Neural cell (in vitro differentiated cells): Measurements from ENCODE around the gene CAPS.

Experiments
- EP300 ChIP-seq: fragments of 450-650 bp; conservative IDR thresholded peaks from 2 replicates; pipeline ENCODE4 v1.6.1; 2014; ENCODE audit warnings: antibody characterized with exemption, mild to moderate bottlenecking, moderate library complexity; ENCODE audit not compliant: poor library complexity, severe bottlenecking
- EZH2 ChIP-seq: fragments of 200-600, 300-800 bp; shearing (Covaris generic), sonication (generic); IDR thresholded peaks from 2 replicates; pipeline ENCODE4 v1.6.1; 2014; ENCODE audit warnings: antibody characterized with exemption, low read length, borderline replicate concordance, mild to moderate bottlenecking; ENCODE audit not compliant: insufficient read depth, poor library complexity, severe bottlenecking
- POLR2AphosphoS5 ChIP-seq: IDR thresholded peaks from 2 replicates; pipeline ENCODE4 v1.6.1; 2012
- RAD21 ChIP-seq: fragments of 450-650 bp; conservative IDR thresholded peaks from 2 replicates; pipeline ENCODE4 v1.6.1; 2014; ENCODE audit warnings: antibody characterized with exemption, mild to moderate bottlenecking, moderate library complexity
- TF ChIP-seq, protein P1 (sequence below): fragments of 450-650 bp; IDR thresholded peaks from 2 replicates; pipeline ENCODE4 v1.5.1; 2014; ENCODE audit warnings: antibody characterized with exemption, mild to moderate bottlenecking, moderate library complexity; ENCODE audit not compliant: poor library complexity, severe bottlenecking
- TF ChIP-seq, protein P2 (sequence below): IDR thresholded peaks from 2 replicates; pipeline ENCODE4 v1.6.1; 2012; ENCODE audit warnings: borderline replicate concordance

DNA sequence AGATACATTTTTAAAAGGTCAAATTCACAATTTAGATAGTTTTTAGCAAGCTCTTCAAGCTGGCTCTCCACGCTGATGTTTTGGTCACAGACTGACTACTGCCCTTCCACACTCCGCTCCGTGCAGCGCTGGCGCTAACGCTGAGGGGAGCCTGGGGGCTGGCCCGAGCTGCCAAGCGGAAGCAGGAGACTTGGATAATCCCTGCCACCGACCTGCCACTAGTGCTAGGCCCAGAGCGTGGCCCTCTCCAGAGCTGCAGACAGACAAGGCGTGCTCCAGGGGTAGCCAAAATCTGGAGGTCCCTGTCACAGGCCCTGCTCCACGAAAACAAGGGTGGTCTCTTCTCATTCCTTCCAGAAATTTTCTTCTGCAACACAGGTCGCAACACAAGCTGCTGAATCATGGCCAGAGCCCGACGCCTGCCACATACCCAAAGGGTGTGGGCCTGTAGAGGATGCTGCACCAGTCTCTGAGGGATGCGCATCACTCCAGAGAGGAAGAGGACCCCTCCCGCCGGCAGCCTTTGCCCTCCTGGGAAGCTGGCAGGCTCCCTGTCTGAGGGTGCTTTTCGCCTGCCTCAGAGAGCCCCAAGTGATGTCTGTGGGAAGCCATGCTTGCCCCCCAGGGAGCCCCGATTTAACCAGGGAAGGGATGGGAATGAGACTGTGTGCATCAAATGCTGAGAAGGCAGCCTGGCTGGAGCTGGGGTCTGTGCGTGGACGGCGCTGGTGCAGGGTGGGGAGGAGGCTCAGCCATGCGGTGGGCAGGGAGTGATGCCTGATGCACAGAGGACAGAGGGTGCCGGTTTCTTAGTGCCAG is 21.6 kb downstream of the CAPS start:
- TF ChIP-seq, protein P1, sequence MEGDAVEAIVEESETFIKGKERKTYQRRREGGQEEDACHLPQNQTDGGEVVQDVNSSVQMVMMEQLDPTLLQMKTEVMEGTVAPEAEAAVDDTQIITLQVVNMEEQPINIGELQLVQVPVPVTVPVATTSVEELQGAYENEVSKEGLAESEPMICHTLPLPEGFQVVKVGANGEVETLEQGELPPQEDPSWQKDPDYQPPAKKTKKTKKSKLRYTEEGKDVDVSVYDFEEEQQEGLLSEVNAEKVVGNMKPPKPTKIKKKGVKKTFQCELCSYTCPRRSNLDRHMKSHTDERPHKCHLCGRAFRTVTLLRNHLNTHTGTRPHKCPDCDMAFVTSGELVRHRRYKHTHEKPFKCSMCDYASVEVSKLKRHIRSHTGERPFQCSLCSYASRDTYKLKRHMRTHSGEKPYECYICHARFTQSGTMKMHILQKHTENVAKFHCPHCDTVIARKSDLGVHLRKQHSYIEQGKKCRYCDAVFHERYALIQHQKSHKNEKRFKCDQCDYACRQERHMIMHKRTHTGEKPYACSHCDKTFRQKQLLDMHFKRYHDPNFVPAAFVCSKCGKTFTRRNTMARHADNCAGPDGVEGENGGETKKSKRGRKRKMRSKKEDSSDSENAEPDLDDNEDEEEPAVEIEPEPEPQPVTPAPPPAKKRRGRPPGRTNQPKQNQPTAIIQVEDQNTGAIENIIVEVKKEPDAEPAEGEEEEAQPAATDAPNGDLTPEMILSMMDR: no peak
- TF ChIP-seq EP300 (no peak), POLR2AphosphoS5 (no peak), EZH2 (no peak), RAD21 (no peak)
- TF ChIP-seq, protein P2, sequence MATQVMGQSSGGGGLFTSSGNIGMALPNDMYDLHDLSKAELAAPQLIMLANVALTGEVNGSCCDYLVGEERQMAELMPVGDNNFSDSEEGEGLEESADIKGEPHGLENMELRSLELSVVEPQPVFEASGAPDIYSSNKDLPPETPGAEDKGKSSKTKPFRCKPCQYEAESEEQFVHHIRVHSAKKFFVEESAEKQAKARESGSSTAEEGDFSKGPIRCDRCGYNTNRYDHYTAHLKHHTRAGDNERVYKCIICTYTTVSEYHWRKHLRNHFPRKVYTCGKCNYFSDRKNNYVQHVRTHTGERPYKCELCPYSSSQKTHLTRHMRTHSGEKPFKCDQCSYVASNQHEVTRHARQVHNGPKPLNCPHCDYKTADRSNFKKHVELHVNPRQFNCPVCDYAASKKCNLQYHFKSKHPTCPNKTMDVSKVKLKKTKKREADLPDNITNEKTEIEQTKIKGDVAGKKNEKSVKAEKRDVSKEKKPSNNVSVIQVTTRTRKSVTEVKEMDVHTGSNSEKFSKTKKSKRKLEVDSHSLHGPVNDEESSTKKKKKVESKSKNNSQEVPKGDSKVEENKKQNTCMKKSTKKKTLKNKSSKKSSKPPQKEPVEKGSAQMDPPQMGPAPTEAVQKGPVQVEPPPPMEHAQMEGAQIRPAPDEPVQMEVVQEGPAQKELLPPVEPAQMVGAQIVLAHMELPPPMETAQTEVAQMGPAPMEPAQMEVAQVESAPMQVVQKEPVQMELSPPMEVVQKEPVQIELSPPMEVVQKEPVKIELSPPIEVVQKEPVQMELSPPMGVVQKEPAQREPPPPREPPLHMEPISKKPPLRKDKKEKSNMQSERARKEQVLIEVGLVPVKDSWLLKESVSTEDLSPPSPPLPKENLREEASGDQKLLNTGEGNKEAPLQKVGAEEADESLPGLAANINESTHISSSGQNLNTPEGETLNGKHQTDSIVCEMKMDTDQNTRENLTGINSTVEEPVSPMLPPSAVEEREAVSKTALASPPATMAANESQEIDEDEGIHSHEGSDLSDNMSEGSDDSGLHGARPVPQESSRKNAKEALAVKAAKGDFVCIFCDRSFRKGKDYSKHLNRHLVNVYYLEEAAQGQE: no peak
